Ammon's horn (tissue), 1 donor: ENCODE data around the gene ZNF180.
"Not testable (repeated sequence)": the region's sequence is repeated elsewhere in the genome, so short reads cannot be mapped to it uniquely, and the experiment has no call there.

Experiments used
- DNase-seq: peaks from one replicate; pipeline ENCODE4 v3.0.0-alpha.2; 2016; ENCODE audit warnings: low spot score

ZNF180 gene

GRCh38 chr19:44496711-44497110, 3.6 kb downstream of the ZNF180 start:
- DNase-seq: no peak

GRCh38 chr19:44476559-44477408, 23.5 kb downstream of the ZNF180 start:
- DNase-seq: no peak

GRCh38 chr19:44468730-44469129, 31.6 kb downstream of the ZNF180 start:
- not testable (repeated sequence) for DNase-seq

- not testable (repeated sequence) for DNase-seq
These were observed 37.6 kb downstream of the ZNF180 start for GRCh38 chr19:44462600-44463286.

- DNase-seq: not testable (repeated sequence)
These were observed 44.3 kb downstream of the ZNF180 start for GRCh38 chr19:44456016-44456415.

GRCh38 chr19:44455100-44455499, 45.2 kb downstream of the ZNF180 start:
- no peak for DNase-seq

GRCh38 chr19:44452367-44452766, 48.0 kb downstream of the ZNF180 start:
- DNase-seq: no peak

- DNase-seq: no peak
These were observed 48.6 kb downstream of the ZNF180 start for GRCh38 chr19:44451687-44452086.

GRCh38 chr19:44447916-44448674, 52.2 kb downstream of the ZNF180 start, which contains the start of gene ZNF229:
ZNF229 (minus strand) TSS chr19:44448472; CDS start chr19:44442847, 5,625 bp downstream.
- peak; percentile 89 for DNase-seq

- DNase-seq: no peak
These were observed 61.9 kb downstream of the ZNF180 start for GRCh38 chr19:44438441-44438840.

GRCh38 chr19:44435441-44435840, 64.9 kb downstream of the ZNF180 start:
- no peak for DNase-seq

- no peak for DNase-seq
These were observed 69.4 kb downstream of the ZNF180 start for GRCh38 chr19:44430956-44431355.
